H1 (cell line): ENCODE measurements around the gene SEC24B.

Source experiments
- BACH1 ChIP-seq: IDR thresholded peaks from 2 replicates; pipeline ENCODE4 v1.6.1; 2012; ENCODE audit warnings: low read length, improper control_type of control experiment
- GTF2F1 ChIP-seq: IDR thresholded peaks from 2 replicates; pipeline ENCODE4 v1.6.1; 2012; ENCODE audit warnings: low read depth, low read length, improper control_type of control experiment, borderline replicate concordance

DNA sequence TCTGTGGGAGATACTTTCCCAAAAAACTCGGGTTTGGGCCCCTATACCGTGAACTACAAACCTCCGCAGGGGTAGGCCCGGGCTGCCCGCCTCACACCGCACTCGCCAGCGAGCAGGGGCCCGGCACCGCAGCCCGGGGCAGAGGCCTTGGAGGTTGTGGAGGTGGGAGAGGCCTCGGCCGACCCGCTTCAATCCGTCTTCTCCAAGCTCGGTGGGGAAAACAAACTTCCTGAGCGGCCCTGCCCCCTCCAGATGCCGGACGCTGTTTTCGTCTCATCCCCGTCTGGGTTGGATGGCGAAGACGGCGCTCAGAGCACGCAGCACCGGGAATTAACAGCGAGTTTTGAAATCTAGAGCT, 126.0 kb downstream of the SEC24B start:
- TF ChIP-seq GTF2F1 (no peak), BACH1 (no peak)
